GM19023 (cell line): ENCODE data around the gene ABHD12.

Experiments
- ATAC-seq: cut with Tn5 transposase; IDR thresholded peaks from one replicate; pipeline ENCODE4 v1.9.1; 2021; ENCODE audit warnings: mild to moderate bottlenecking, moderate library complexity; ENCODE audit not compliant: unreplicated experiment

Gene ABHD12

GRCh38 chr20:25258828-25259227 is 131.8 kb downstream of the ABHD12 start:
- ATAC-seq: no peak

GRCh38 chr20:25258476-25258805 is 132.2 kb downstream of the ABHD12 start:
- no peak for ATAC-seq

- ATAC-seq: no peak
Measured at GRCh38 chr20:25257756-25258475, 132.7 kb downstream of the ABHD12 start.

- no peak for ATAC-seq
Measured at GRCh38 chr20:25257130-25257529, 133.5 kb downstream of the ABHD12 start.

GRCh38 chr20:25256226-25256859 is 134.3 kb downstream of the ABHD12 start:
- no peak for ATAC-seq

- ATAC-seq: no peak
Measured at GRCh38 chr20:25254986-25255680, 135.5 kb downstream of the ABHD12 start.

- no peak for ATAC-seq
Measured at GRCh38 chr20:25254571-25254970, 136.1 kb downstream of the ABHD12 start.

- ATAC-seq: no peak
Measured at GRCh38 chr20:25253606-25254275, 136.9 kb downstream of the ABHD12 start.

GRCh38 chr20:25252686-25253421 is 137.8 kb downstream of the ABHD12 start:
- ATAC-seq: no peak

GRCh38 chr20:25252230-25252651 is 138.4 kb downstream of the ABHD12 start:
- no peak for ATAC-seq

GRCh38 chr20:25251558-25251957 is 139.1 kb downstream of the ABHD12 start:
- no peak for ATAC-seq

GRCh38 chr20:25251019-25251418 is 139.6 kb downstream of the ABHD12 start:
- no peak for ATAC-seq

GRCh38 chr20:25250508-25250907 is 140.1 kb downstream of the ABHD12 start:
- no peak for ATAC-seq
